Medulla oblongata (tissue), 1 donor: Measurements from ENCODE around the gene UGT2B17.
A peak's percentile ranks its signal among the peaks of the same experiment; 100 is the strongest.
"Not testable (repeated sequence)": the region's sequence is repeated elsewhere in the genome, so short reads cannot be mapped to it uniquely, and the experiment has no call there.

Experiments used
- DNase-seq: peaks from one replicate; pipeline ENCODE4 v3.0.0-alpha.2; 2015; ENCODE audit errors: extremely low spot score

UGT2B17 gene

GRCh38 chr4:68569036-68569435, 7.1 kb downstream of the UGT2B17 start:
- DNase-seq, result not testable (repeated sequence)

GRCh38 chr4:68568535-68568934, 7.6 kb downstream of the UGT2B17 start:
- not testable (repeated sequence) for DNase-seq

GRCh38 chr4:68566364-68566763, 9.8 kb downstream of the UGT2B17 start:
- DNase-seq, result not testable (repeated sequence)

GRCh38 chr4:68565082-68565481, 11.0 kb downstream of the UGT2B17 start:
- not testable (repeated sequence) for DNase-seq

GRCh38 chr4:68560364-68561070, 15.6 kb downstream of the UGT2B17 start:
- not testable (repeated sequence) for DNase-seq

GRCh38 chr4:68553830-68554229, 22.3 kb downstream of the UGT2B17 start:
- DNase-seq, result not testable (repeated sequence)

GRCh38 chr4:68552818-68553811, 23.0 kb downstream of the UGT2B17 start:
- DNase-seq, result not testable (repeated sequence)

GRCh38 chr4:68542742-68543141, 33.4 kb downstream of the UGT2B17 start:
- DNase-seq, result not testable (repeated sequence)

- no peak for DNase-seq
Observed at GRCh38 chr4:68536375-68536774, 39.7 kb downstream of the UGT2B17 start.

GRCh38 chr4:68535974-68536373, 40.1 kb downstream of the UGT2B17 start:
- no peak for DNase-seq

GRCh38 chr4:68522232-68522631, 53.9 kb downstream of the UGT2B17 start:
- DNase-seq, result not testable (repeated sequence)

- DNase-seq, result no peak
Observed at GRCh38 chr4:68520985-68521384, 55.1 kb downstream of the UGT2B17 start.

GRCh38 chr4:68518889-68519288, 57.2 kb downstream of the UGT2B17 start:
- no peak for DNase-seq

GRCh38 chr4:68505452-68505851, 70.7 kb downstream of the UGT2B17 start:
- DNase-seq, result not testable (repeated sequence)

- DNase-seq, result not testable (repeated sequence)
Observed at GRCh38 chr4:68504836-68505235, 71.3 kb downstream of the UGT2B17 start.

- not testable (repeated sequence) for DNase-seq
Observed at GRCh38 chr4:68503462-68503861, 72.7 kb downstream of the UGT2B17 start.

GRCh38 chr4:68499021-68499420, 77.1 kb downstream of the UGT2B17 start:
- DNase-seq, result no peak

- DNase-seq, result peak; percentile 81
Observed at GRCh38 chr4:68498413-68499007, 77.6 kb downstream of the UGT2B17 start.

- DNase-seq, result peak; percentile 9
Observed at GRCh38 chr4:68494688-68495087, 81.4 kb downstream of the UGT2B17 start.

GRCh38 chr4:68490826-68491457, 85.2 kb downstream of the UGT2B17 start:
- no peak for DNase-seq

- DNase-seq, result no peak
Observed at GRCh38 chr4:68489338-68489737, 86.8 kb downstream of the UGT2B17 start.
